ENCODE results near the gene PWWP2B.
"Not testable (repeated sequence)": the region's sequence is repeated elsewhere in the genome, so short reads cannot be mapped to it uniquely, and the experiment has no call there.

PWWP2B gene

GRCh38 chr10:132382231-132382922, 14.6 kb upstream of the PWWP2B start:
- no peak for DNase-seq

DNA sequence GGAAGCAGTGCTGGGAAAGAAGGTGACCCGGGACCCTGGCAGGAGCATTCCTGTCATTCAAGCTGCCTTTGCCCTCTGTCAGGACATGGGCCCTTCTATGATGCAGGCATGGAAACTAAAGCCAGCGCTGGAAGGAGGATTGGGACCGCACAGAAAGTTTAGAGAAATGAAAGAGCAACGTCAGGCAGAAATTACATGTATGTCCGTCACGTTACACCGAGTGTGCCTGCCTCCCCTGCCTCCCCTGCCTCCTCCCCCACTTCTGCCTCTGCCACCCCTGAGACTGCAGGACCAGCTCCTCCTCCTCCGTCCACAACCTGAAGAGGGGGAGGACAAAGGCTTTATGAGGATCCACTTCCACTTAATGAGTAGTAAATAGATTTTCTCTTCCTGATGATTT, 13.9 kb upstream of the PWWP2B start:
- DNase-seq, result no peak

- no peak for DNase-seq
Observed at GRCh38 chr10:132383751-132384196, 13.2 kb upstream of the PWWP2B start.

- no peak for DNase-seq
Observed at GRCh38 chr10:132384618-132385388, 12.2 kb upstream of the PWWP2B start.

DNA sequence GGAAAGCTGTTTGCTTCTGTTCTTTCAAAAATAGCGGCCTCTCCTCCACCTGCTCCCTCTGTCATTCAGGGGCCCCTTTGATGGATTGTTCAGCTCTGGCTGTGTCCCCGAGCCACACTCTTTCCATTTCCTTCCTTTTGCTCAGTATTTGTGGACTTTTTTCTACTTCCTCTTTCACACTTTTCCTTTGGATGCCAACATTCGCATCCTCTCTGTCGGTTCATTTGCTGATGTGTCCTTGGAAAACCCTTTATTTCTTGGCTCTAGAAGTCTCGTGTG, 11.7 kb upstream of the PWWP2B start:
- no peak for DNase-seq

DNA sequence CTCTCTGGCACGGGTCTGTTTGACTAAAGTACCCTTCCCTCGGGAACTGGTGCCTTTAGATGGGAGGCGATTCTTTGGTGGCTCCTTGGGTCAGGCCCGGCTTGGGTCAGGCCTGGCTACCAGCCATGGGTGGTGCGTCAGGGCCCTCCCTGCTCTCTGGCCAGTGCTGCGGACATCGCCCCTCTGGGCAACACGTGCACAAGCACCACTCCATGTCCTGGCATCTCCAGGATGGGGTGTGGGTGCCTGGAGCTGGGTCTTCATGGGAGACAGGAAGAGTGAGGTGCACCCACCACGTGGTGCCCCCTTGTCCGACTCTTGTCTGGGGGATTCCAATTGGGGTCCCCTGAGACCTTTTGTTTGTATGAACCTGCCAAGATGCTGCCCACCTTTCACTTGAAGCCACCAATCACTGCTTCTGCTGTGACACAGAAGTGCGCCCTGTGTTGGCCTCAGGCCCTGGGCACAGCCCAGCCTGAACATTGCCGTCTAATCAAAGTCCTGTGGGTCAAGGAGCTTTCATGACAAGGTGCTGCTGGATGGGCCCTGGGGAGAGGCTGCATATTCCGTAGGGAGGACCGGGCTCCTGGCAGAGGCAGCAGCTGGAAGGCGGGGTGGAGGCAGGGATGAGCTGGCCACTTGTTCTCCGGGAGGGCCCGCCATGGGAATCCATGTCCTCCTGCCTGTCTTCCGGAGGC, 11.1 kb upstream of the PWWP2B start:
- DNase-seq, result no peak

- no peak for DNase-seq
Observed at GRCh38 chr10:132386419-132386831, 10.6 kb upstream of the PWWP2B start.

- not testable (repeated sequence) for DNase-seq
Observed at GRCh38 chr10:132386896-132387295, 10.1 kb upstream of the PWWP2B start.

DNA sequence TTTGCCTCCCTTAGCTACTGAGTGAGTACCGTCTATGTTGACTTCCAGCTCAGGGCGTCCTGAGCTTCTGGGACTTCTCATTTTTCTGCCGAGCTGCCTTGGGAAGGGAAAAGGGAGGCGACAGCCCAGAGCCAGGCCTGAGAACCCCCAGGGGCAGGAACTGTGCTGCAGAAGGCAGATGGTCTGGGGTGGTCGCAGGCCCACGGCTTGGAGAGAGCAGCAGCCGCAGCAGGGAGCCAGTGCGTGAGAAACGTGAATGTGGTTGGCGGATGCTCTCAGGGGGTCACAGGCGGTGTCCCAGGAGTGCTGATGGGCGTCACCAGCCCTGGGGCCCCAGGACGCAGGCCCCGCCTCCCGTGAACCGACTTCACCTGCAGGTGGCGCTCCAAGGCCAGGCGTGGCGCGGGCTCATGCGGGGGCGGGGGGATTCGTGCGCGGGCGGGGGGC, 9.2 kb upstream of the PWWP2B start:
- peak; percentile 68 for DNase-seq

DNA sequence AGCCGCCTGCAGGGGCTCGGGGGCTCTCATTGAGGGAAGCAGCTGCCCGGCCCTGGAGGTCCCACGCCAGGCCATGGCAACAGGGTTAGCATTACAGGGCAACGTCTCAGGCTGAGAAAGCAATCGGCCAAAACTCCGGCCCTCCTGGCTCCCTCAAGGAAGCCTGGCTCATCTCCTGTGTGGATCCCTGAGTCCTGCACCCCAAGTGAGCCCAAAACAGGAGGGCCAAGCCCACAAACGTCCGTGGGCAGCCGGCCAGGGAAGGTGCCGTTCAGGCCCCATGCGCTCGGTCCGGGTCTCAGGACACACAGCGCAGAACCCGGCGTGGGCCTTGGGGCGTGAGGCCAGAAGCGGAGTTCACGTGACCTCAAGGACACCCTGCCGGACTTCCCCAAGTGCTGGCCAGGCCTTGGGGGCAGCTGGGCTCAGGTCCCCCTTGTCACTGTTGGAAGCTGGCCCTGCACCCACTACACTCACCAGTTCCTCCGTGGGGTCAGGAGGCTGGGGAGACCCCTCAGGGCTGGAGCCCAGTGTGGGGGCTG, 8.0 kb upstream of the PWWP2B start:
- DNase-seq, result no peak

DNA sequence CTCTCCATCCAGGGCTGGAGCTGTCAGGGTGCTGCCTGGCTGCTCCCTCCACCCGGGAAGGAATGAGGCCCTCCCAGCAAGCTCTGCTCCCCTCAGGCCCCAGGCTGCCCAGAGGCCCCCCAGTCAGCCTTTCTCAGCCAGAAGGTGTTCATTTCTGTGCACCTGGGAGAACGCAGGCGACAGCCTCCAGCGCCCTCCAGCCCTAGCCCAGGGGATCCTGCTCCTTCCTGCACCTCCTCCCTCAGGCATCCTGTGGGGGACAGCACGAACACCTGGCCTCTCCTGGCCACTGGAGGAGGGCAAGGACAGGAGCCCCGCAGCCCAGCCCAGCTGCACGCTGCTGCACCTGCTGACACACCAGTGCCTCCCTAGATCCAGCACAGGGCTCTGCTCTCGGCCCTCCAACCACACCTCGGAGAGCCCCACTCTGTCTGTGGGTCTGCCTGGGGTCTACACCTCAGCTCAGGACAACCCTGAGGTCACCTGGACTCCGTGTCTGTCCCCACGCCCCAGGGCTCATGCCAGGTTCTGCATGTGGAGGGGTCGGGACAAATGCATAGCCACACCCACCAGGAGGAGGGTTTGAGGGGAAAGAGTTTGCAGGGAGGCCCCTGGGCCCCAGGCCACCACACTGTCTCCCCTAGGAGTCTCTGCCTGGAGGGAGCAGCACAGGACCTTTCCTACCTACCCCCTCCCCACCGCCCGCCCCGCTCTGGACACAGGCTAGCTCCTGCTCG, 7.4 kb upstream of the PWWP2B start:
- DNase-seq, result no peak

DNA sequence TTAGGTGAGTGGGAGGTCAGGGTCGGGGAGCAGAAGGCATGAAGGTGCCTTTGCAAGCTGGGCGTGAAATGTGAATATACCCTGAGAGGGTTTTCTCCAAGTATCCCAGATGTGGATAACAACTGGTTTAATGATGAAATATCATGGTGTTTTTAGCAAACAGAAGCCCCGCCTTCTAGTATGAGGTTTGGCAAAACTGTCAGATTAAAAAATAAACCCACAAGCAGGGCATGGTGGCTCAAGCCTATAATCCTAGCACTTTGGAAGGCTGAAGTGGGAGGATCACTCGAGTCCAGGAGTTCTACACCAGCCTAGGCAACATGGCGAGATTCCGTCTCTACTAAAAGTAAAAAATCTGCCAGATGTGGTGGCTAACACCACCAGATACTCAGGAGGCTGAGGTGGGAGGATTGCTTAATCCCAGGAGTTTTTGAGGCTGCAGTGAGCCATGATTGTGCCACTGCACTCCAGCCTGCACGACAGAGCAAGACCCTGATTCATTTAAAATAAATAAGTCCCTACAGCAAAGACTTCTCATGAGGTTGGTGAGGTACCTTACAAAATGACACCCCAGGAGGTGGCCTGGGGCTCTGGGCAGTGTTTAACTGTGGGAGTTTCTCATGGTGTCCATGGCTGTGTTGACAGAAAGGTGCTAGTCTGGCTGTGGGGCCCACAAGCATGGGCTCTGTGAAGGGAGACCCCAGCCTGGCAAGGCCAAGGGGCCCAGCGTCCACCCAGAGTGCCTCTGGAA, 6.7 kb upstream of the PWWP2B start:
- DNase-seq, result no peak

DNA sequence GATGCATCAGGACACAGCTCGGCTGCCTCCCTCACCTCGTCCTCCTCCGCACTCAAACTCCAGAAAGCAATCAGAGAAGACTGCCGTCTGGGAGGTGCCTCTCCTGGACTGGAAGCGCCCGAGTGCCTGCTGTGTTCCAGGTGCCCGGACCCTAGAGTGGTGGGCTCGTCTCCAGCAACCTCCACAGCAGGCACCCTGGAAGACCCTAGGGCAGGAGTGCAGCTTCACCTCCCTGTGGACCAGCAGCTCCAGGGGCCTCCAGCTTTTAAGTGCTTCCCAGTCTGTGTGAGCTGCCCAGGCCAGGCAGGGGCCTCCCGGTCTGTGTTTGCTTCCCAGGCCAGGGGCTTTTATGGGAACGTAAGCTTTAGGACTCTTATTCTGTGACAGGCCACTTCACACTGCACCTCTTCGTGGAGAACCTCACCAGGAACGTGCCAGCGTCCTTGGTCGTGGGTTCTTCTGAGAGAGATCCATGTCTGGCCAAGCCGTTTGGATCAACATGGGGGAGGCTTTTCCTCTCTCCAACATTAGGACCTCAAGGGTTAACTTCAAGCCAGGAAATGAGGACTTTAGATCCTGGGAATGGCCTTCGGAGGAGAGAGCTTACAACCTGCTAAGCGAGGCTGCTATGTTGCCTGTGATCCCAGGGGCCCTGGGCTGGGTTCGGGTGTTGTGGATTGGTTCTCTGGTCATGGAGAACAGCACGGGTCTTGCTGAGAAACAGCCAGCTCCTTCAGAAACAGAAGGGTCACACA, 5.9 kb upstream of the PWWP2B start:
- DNase-seq, result no peak

GRCh38 chr10:132391676-132392020, 5.4 kb upstream of the PWWP2B start:
- DNase-seq, result no peak

GRCh38 chr10:132392184-132392800, 4.7 kb upstream of the PWWP2B start:
- DNase-seq, result no peak

- no peak for DNase-seq
Observed at GRCh38 chr10:132392811-132393694, 3.9 kb upstream of the PWWP2B start.

DNA sequence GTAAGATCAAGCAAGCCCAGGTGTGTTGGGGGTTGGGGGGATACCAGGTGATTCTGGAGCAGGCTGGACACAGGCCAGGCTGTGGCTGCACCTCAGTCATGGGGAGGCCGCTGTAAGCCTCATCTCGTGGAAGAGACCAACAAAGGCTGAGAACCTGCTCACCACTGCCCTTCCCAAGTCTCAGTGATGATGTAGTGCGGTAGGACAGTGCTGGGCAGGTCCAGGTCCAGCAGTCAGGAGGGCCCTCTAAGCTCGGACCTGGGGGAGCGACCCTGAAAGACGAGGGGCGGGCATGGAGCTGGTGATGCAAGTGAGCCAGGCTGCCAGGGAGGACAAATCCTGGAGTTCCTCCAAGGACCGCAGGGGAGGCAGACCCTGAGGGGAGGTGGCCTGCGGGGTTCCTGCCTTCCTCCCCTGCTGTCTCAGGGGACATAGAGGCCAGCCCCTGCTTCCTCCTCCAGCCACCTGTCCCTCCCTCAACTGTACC, 3.3 kb upstream of the PWWP2B start:
- DNase-seq, result no peak

GRCh38 chr10:132394201-132394811, 2.7 kb upstream of the PWWP2B start:
- DNase-seq, result no peak

DNA sequence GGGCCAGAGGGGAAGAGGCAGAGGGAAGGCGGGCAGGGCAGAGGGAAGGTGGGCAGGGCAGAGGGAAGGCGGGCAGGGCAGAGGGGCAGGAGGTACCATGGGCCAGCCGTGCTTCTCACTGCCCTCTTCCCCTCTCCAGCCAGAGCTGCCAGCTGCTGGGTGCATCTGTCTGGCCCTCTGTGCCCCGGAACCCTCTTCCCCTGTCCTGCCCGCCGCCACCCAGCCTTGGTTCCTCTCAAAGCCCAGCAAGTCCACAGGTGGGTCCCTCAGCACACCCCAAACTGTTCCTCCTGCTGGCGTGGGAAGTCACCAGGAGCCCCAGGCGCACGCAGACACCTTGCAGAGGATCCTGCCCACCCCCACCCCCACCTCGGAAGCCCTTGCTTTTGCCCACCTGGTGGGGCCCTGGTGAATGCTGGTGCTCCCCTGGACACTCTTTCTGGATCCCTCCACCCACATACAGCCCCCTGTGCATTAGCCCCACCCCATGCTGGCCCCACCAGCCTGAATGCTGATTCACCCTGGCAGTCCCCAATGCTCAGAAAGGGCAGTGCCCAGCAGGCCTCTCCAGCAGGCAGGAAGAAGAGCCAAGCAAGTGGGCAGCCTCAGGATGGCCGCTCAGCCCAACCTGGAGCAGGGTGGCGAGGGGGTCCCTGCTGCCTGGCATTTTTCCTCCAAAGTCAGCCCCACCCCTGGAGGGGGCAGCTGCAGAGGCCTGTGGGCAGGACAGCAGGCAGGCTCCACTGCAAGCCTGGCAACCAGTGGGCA, 1.9 kb upstream of the PWWP2B start:
- DNase-seq, result no peak

Data from activated CD4-positive, alpha-beta T cell treated with anti-CD3 and anti-CD28 coated beads for 1 hour (primary cell).